ENCODE measurements around the gene IGFBP1. TPM values are rescaled to one million over a fixed set of nuclear protein-coding genes. Genes with fewer than 3 reads are reported as not detected.

The IGFBP1 gene
- polyA plus RNA-seq, 1 of the 3 experiments (the other 2 are of a cell fraction) = not detected

- H3K4me2 ChIP-seq = no peak overlapping the region
Observed at GRCh38 chr7:45881759-45882464, 6.4 kb upstream of the IGFBP1 start.

More at GRCh38 chr7:45881759-45882464, 6.4 kb upstream of the IGFBP1 start:
- H3K9me2 ChIP-seq = no peaks in the 10 kb centered on the region
- no peaks in the 10 kb centered on the region for H3K27me3 ChIP-seq (ENCODE audit: insufficient read depth)
- H2AFZ ChIP-seq (ENCODE audit: low read depth) = no peak overlapping the region
- no peak for DNase-seq
- CTCF ChIA-PET = interaction anchor here (1.1 to 1.4 kb wide), 3 partner anchors 9 to 41 kb away, joined by 3 to 6 read pairs (median 6); no protein-coding TSS in a partner anchor
- TF ChIP-seq MEF2A (IDR thresholded peaks at IDR 0.05; ENCODE audit: borderline replicate concordance, low read depth) (no peak), RFX5 (IDR thresholded peaks at IDR 0.05; ENCODE audit: low read length) (no peak), USF2 (IDR thresholded peaks at IDR 0.05; ENCODE audit: borderline replicate concordance, low read depth, low read length) (no peak), EZH2phosphoT487 (IDR thresholded peaks at IDR 0.05; ENCODE audit: borderline replicate concordance, low read depth) (no peak), RXRA (IDR thresholded peaks at IDR 0.05; ENCODE audit: borderline replicate concordance, low read depth) (no peak), PBX3 (IDR thresholded peaks at IDR 0.05) (no peak), TEAD4 (IDR thresholded peaks at IDR 0.05; ENCODE audit: borderline replicate concordance, insufficient read depth) (no peak), JUND (IDR thresholded peaks at IDR 0.05) (no peak), POLR2AphosphoS5 (IDR thresholded peaks at IDR 0.05; ENCODE audit: low read depth, low read length) (no peak), GABPA (IDR thresholded peaks at IDR 0.05; ENCODE audit: low read depth) (no peak), YY1 (IDR thresholded peaks at IDR 0.05; ENCODE audit: low read depth) (no peak), FOXJ3 (CRISPR knock-in tag; IDR thresholded peaks at IDR 0.05) (no peak), NFIC (IDR thresholded peaks at IDR 0.05; ENCODE audit: borderline replicate concordance) (no peak), NRF1 (IDR thresholded peaks at IDR 0.05; ENCODE audit: low read depth, low read length) (no peak), EP300 (IDR thresholded peaks at IDR 0.05; ENCODE audit: borderline replicate concordance in 1 of 2, low read depth in 1 of 2, low read length in 1 of 2) (no peak), FOSL2 (IDR thresholded peaks at IDR 0.05; ENCODE audit: borderline replicate concordance, low read depth) (no peak), ZBTB33 (IDR thresholded peaks at IDR 0.05; ENCODE audit: borderline replicate concordance, low read depth) (no peak)
- no peak overlapping the region for H3K4me3 ChIP-seq (ENCODE audit: low read depth in 2 of 2, low read length in 1 of 2)
- no peaks in the 10 kb centered on the region for H3K4me1 ChIP-seq (ENCODE audit: control insufficient read depth in 1 of 2, insufficient read depth in 2 of 2, low read depth in 1 of 2, low read length in 1 of 2)
- H3K9me3 ChIP-seq = no peaks in the 10 kb centered on the region
- no peaks in the 10 kb centered on the region for H4K20me1 ChIP-seq (ENCODE audit: insufficient read depth)
- 36% methylated on average over 12 of the region's 12 CpGs for WGBS (ENCODE audit: low lambda C conversion rate)
- no peaks in the 10 kb centered on the region for H3K79me2 ChIP-seq (ENCODE audit: insufficient read depth)
- POLR2A ChIA-PET = no interaction called here
- no peaks in the 10 kb centered on the region for H3K36me3 ChIP-seq (replicated peaks in 1 of 2; ENCODE audit: control insufficient read depth in 1 of 2, insufficient read depth in 2 of 2, low read length in 1 of 2)
- no peak overlapping the region for H3K27ac ChIP-seq (ENCODE audit: low read depth in 2 of 2, low read length in 1 of 2)
- no peak overlapping the region for H3K9ac ChIP-seq
- H3F3A ChIP-seq (replicated peaks; ENCODE audit: insufficient read depth) = no peaks in the 10 kb centered on the region
